GM12873 (cell line): ENCODE data around the gene TXNRD2.

Source experiments
- CTCF ChIP-seq: IDR thresholded peaks from 2 replicates; pipeline ENCODE4 v1.5.1; 2012; ENCODE audit warnings: low read depth, mild to moderate bottlenecking, moderate library complexity, low read length, control low read depth; ENCODE audit not compliant: insufficient read depth; ENCODE audit errors: missing control alignments

The TXNRD2 gene

GRCh38 chr22:19843857-19844376 lies 97.7 kb downstream of the TXNRD2 start:
- TF ChIP-seq CTCF = no peak

GRCh38 chr22:19843107-19843856 lies 98.3 kb downstream of the TXNRD2 start:
- no peak for TF ChIP-seq CTCF

GRCh38 chr22:19842393-19843106 lies 99.1 kb downstream of the TXNRD2 start:
- TF ChIP-seq CTCF = no peak

GRCh38 chr22:19841641-19842392 lies 99.8 kb downstream of the TXNRD2 start:
- TF ChIP-seq CTCF = no peak

GRCh38 chr22:19840955-19841640 lies 100.5 kb downstream of the TXNRD2 start:
- TF ChIP-seq CTCF = no peak

GRCh38 chr22:19840059-19840458 lies 101.6 kb downstream of the TXNRD2 start:
- no peak for TF ChIP-seq CTCF
